ENCODE results near the gene HPSE2. TPM values are rescaled to one million over a fixed set of nuclear protein-coding genes. Genes with fewer than 3 reads are reported as not detected.

Gene HPSE2
- total RNA-seq, 1 experiment from 2014 or later: 0.05 TPM

- no peak for TF ChIP-seq YY1 (IDR thresholded peaks at IDR 0.05; ENCODE audit: extremely low read depth, insufficient replicate concordance, low read depth, low read length)
- no peak for TF ChIP-seq CBX3 (IDR thresholded peaks at IDR 0.05; ENCODE audit: low read depth)
- TF ChIP-seq RAD21 (IDR thresholded peaks at IDR 0.05; ENCODE audit: low read depth): no peak
- no peak for TF ChIP-seq ZNF274 (IDR thresholded peaks at IDR 0.05; ENCODE audit: low read depth, low read length)
- no peak for TF ChIP-seq EZH2phosphoT487 (IDR thresholded peaks at IDR 0.05; ENCODE audit: borderline replicate concordance)
- TF ChIP-seq SRF (IDR thresholded peaks at IDR 0.05; ENCODE audit: low read depth): no peak
- TF ChIP-seq POLR2A (IDR thresholded peaks at IDR 0.05; ENCODE audit: borderline replicate concordance, extremely low read depth, insufficient read depth, insufficient read length): no peak
- TF ChIP-seq FOSL1 (IDR thresholded peaks at IDR 0.05; ENCODE audit: low read depth): no peak
- TF ChIP-seq POLR2AphosphoS5 (IDR thresholded peaks at IDR 0.05; ENCODE audit: low read depth, low read length): no peak
- no peak for TF ChIP-seq ZFX (IDR thresholded peaks at IDR 0.05)
- no peak for TF ChIP-seq REST (IDR thresholded peaks at IDR 0.05; ENCODE audit: low read depth)
- no peak for TF ChIP-seq SP1 (IDR thresholded peaks at IDR 0.05; ENCODE audit: low read depth)
- TF ChIP-seq ZBTB33 (IDR thresholded peaks at IDR 0.05; ENCODE audit: extremely low read depth, insufficient replicate concordance, low read length): no peak
- no peak for TF ChIP-seq CTCF (IDR thresholded peaks at IDR 0.05 in 2 of 3, conservative IDR thresholded peaks at IDR 0.05 in 1 of 3; ENCODE audit: borderline replicate concordance in 1 of 3, insufficient read depth in 1 of 3, low read depth in 2 of 3, low read length in 2 of 3)
- no peak for TF ChIP-seq JUND (IDR thresholded peaks at IDR 0.05)
- no peak for TF ChIP-seq CEBPB (IDR thresholded peaks at IDR 0.05; ENCODE audit: low read depth)
- no peak for TF ChIP-seq MAX (IDR thresholded peaks at IDR 0.05)
- TF ChIP-seq SIN3A (IDR thresholded peaks at IDR 0.05; ENCODE audit: low read depth): no peak
- no peak for TF ChIP-seq ELF1 (IDR thresholded peaks at IDR 0.05; ENCODE audit: borderline replicate concordance, low read depth)
- no peak for TF ChIP-seq EZH2 (IDR thresholded peaks at IDR 0.05)
- Histone ChIP-seq H3K9me3 (ENCODE audit: control insufficient read depth in 1 of 2, insufficient read depth in 1 of 2, low read depth in 1 of 2, low read length in 2 of 2) (no peaks in the 10 kb centered on the region), H3K79me2 (ENCODE audit: insufficient read depth, low read length) (no peaks in the 10 kb centered on the region), H3K9me2 (ENCODE audit: insufficient read depth) (no peaks in the 10 kb centered on the region), H3K9ac (ENCODE audit: low read length) (no peak overlapping the region), H3K27me3 (ENCODE audit: insufficient read depth, low read length) (peaks cover 41% of the 10 kb centered on the region), H2AFZ (ENCODE audit: low read depth, low read length, poor library complexity, severe bottlenecking) (no peak overlapping the region), H3K4me2 (ENCODE audit: low read length) (no peak overlapping the region), H3K4me1 (ENCODE audit: control insufficient read depth in 1 of 2, insufficient read depth in 2 of 2, low read length in 2 of 2) (no peaks in the 10 kb centered on the region), H3K27ac (ENCODE audit: low read depth, low read length) (no peak overlapping the region), H4K20me1 (ENCODE audit: insufficient read depth) (no peaks in the 10 kb centered on the region), H3K4me3 (replicated peaks in 1 of 2; ENCODE audit: low read depth in 1 of 2, low read length in 2 of 2) (no peak overlapping the region), H3K36me3 (ENCODE audit: control insufficient read depth in 1 of 2, insufficient read depth in 2 of 2, low read length in 2 of 2) (no peaks in the 10 kb centered on the region)
- BruUV-seq (replicated peaks): no TSS peak
- ATAC-seq (no peak), DNase-seq (ENCODE audit: low read depth, low spot score) (no peak)
- ChIA-PET RAD21 (ENCODE audit: low non-redundant PET in 1 of 2, low total read pairs in 2 of 2, uncharacterized antibody in 2 of 2, unreplicated experiment in 2 of 2) (no interaction called here), CTCF (no interaction called here), POLR2A (no interaction called here)
- intact Hi-C loops (cut with micrococcal nuclease): no loop called here
Measured at GRCh38 chr10:98563811-98564210, 671.8 kb downstream of the HPSE2 start.

Data from HCT116 (cell line).